Hepatocyte (in vitro differentiated cells): ENCODE results near the gene TMPRSS5.
A peak's percentile ranks its signal among the peaks of the same experiment; 100 is the strongest.

ENCODE experiments used
- CTCF ChIP-seq: fragments of 200-600 bp; sonication (generic); IDR thresholded peaks from 2 replicates; pipeline ENCODE4 v1.5.1; 2016; ENCODE audit warnings: antibody characterized with exemption, mild to moderate bottlenecking; ENCODE audit not compliant: poor library complexity
- EZH2 ChIP-seq: fragments of 200-600 bp; sonication (generic); IDR thresholded peaks from 2 replicates; pipeline ENCODE4 v1.6.1; 2016; ENCODE audit warnings: antibody characterized with exemption, mild to moderate bottlenecking, borderline replicate concordance
- EZH2phosphoT487 ChIP-seq: fragments of 200-600 bp; sonication (generic); IDR thresholded peaks from one replicate; pipeline ENCODE4 v1.6.1; 2018; ENCODE audit warnings: antibody characterized with exemption, mild to moderate bottlenecking, low read depth, moderate library complexity; ENCODE audit not compliant: unreplicated experiment, severe bottlenecking

- TF ChIP-seq CTCF (peak; percentile 34), EZH2phosphoT487 (no peak), EZH2 (no peak)
Observed at GRCh38 chr11:113690619-113691569, 15.2 kb downstream of the TMPRSS5 start.
